Renal cortex interstitium (tissue), 11 donors: ENCODE measurements around the gene EFS. TPM values are rescaled to one million over a fixed set of nuclear protein-coding genes. Genes with fewer than 3 reads are reported as not detected.

Source experiments
- DNase-seq, 11 donors: peaks; one replicate each; pipeline ENCODE4 v3.0.0-alpha.2; 2013; ENCODE audit warnings: low read depth in 9 of 11, low spot score in 4 of 11; ENCODE audit errors: extremely low read depth in 1 of 11
- polyA plus RNA-seq, 3 donors: library from polyadenylated mRNA; unstranded; fragments of 120-200 nt; gene quantifications; one replicate each; pipeline ENCODE4 v1.2.1, GENCODE V29; 2013; ENCODE audit not compliant: insufficient read length in 3 of 3

EFS gene
- polyA plus RNA-seq, 3 donors, result 33.1 to 51.2 (median 46.6) TPM

GRCh38 chr14:23366426-23366921 is 1.5 kb upstream of the EFS start:
- DNase-seq, result peak in 8 of 11 donors; percentile 59 to 87 (median 82)

- peak in 10 of 11 donors; percentile 82 to 94 (median 89) for DNase-seq
These were observed 907 bp upstream of the EFS start for GRCh38 chr14:23365732-23366425.

GRCh38 chr14:23364164-23365035 is 572 bp downstream of the EFS start:
- DNase-seq, result peak in 4 of 11 donors; percentile 20 to 25 (median 22)

- no peak for DNase-seq
These were observed 2.8 kb downstream of the EFS start for GRCh38 chr14:23362200-23362599.

- DNase-seq, result no peak
These were observed 3.2 kb downstream of the EFS start for GRCh38 chr14:23361763-23362162.

- no peak for DNase-seq
These were observed 3.7 kb downstream of the EFS start for GRCh38 chr14:23361320-23361719.

GRCh38 chr14:23360496-23360895 is 4.5 kb downstream of the EFS start:
- DNase-seq, result no peak

- no peak for DNase-seq
These were observed 5.1 kb downstream of the EFS start for GRCh38 chr14:23359722-23360447.

GRCh38 chr14:23359167-23359626 is 5.8 kb downstream of the EFS start:
- no peak for DNase-seq

- no peak for DNase-seq
These were observed 6.3 kb downstream of the EFS start for GRCh38 chr14:23358553-23359166.

- no peak for DNase-seq
These were observed 6.9 kb downstream of the EFS start for GRCh38 chr14:23358042-23358441.

- DNase-seq, result no peak
These were observed 7.7 kb downstream of the EFS start for GRCh38 chr14:23357261-23357660.

- DNase-seq, result no peak
These were observed 8.3 kb downstream of the EFS start for GRCh38 chr14:23356662-23357061.

- DNase-seq, result no peak
These were observed 9.0 kb downstream of the EFS start for GRCh38 chr14:23355871-23356435.

GRCh38 chr14:23354990-23355389 is 10.0 kb downstream of the EFS start:
- no peak for DNase-seq

GRCh38 chr14:23353433-23353780 is 11.6 kb downstream of the EFS start:
- DNase-seq, result no peak

GRCh38 chr14:23352506-23353432 is 12.2 kb downstream of the EFS start, which contains the start of gene SLC22A17:
TSS of gene SLC22A17 (minus strand) at chr14:23352887.
- peak; percentile 68 to 90 (median 82) for DNase-seq
